ENCODE data around the gene FAM161B.

DNA sequence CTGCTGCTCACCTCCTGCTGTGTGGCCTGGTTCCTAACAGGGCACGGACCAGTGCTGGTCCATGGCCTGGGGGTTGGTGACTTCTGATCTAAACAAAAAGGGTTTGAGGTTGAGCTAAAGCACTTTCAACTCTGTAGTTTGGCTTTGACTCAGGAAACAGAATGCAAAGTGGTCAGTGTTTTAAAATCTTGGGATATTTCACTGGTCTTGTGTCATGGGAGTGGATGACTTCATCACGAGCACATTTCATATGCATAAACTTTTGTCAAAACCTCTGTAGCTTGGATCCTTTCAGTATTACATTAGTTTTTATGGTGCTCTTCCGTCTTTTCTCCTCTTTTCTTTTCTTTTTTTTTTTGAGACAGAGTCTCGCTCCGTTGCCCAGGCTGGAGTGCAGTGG, 25.6 kb downstream of the FAM161B start:
- TF ChIP-seq CTCF (conservative IDR thresholded peaks at IDR 0.05; ENCODE audit: low read depth, low read length) (no peak), FOS (IDR thresholded peaks at IDR 0.05; ENCODE audit: low read depth, low read length) (no peak), POLR2A (IDR thresholded peaks at IDR 0.05; ENCODE audit: low read depth, low read length) (no peak), RFX5 (IDR thresholded peaks at IDR 0.05; ENCODE audit: low read depth, low read length) (no peak), RAD21 (IDR thresholded peaks at IDR 0.05; ENCODE audit: low read length) (no peak), MAFK (IDR thresholded peaks at IDR 0.05; ENCODE audit: low read depth, low read length) (no peak)

Measured in IMR-90 (cell line).